Measurements from ENCODE around the gene DGKI. TPM values are rescaled to one million over a fixed set of nuclear protein-coding genes. Genes with fewer than 3 reads are reported as not detected.

DGKI gene
- total and polyA plus RNA-seq, 3 donors from 2014 or later = 3.2 to 6.6 (median 4.3) TPM

DNA sequence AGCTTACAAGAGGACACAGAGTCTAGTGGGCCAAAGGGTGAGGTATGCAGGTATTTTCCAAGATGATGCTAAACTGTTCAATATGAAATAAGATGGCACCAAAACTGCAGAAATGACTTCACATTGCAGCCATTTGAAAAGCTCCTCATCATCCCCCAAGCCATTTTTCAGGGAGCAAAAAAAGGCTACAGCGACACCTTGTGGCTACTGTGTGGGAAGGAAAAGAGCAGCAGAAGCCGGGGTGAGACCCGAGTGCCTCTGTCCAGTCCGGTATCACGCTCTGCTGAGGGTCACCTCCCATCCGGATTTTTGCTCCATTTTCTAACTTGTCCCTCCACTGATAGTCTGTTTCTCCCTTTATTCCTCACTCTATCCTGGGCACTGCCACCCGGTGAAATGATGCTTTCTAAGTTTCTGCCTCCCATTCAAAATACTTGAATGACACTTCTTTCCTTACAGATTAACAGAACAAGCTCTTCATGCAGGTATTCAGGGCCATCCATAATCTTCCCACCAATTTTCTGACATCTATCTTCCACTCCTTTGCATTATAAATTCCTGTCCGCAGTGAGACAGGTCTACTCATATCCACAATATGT lies 220.2 kb downstream of the DGKI start:
- Histone ChIP-seq H3K9me3 (no peaks in the 10 kb centered on the region), H3K36me3 (ENCODE audit: low read depth, missing control alignments) (no peaks in the 10 kb centered on the region), H3K27ac (no peak overlapping the region), H3K4me1 (no peaks in the 10 kb centered on the region), H3K27me3 (no peaks in the 10 kb centered on the region), H3K4me3 (no peak overlapping the region)
- 26 to 34% methylated on average over 8 of the region's 8 CpGs for WGBS, 2 donors
- peak; percentile 50 for DNase-seq
- intact Hi-C loops (cut with DNase I; ENCODE audit: low total_unique reads) = no loop called here
- no peak for TF ChIP-seq POLR2A (IDR thresholded peaks at IDR 0.05)
- TF ChIP-seq, protein P1, sequence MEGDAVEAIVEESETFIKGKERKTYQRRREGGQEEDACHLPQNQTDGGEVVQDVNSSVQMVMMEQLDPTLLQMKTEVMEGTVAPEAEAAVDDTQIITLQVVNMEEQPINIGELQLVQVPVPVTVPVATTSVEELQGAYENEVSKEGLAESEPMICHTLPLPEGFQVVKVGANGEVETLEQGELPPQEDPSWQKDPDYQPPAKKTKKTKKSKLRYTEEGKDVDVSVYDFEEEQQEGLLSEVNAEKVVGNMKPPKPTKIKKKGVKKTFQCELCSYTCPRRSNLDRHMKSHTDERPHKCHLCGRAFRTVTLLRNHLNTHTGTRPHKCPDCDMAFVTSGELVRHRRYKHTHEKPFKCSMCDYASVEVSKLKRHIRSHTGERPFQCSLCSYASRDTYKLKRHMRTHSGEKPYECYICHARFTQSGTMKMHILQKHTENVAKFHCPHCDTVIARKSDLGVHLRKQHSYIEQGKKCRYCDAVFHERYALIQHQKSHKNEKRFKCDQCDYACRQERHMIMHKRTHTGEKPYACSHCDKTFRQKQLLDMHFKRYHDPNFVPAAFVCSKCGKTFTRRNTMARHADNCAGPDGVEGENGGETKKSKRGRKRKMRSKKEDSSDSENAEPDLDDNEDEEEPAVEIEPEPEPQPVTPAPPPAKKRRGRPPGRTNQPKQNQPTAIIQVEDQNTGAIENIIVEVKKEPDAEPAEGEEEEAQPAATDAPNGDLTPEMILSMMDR (IDR thresholded peaks at IDR 0.05) = peak; percentile 28 to 65 (median 28)

DNA sequence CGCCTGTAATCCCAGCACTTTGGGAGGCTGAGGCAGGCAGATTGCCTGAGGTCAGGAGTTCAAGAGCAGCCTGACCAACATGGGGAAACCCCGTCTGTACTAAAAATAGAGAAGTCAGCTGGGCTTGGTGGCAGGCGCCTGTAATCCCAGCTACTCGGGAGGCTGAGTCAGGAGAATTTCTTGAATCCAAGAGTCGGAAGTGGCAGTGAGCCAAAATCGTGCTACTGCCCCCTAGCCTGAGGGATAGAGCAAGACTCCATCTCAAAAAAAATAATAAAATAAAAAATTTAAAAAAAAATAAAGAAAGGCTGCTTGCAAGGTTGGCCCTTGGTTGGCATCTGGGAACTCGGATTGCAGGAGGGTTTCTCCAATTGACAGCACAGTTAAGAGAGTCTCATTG lies 221.6 kb downstream of the DGKI start:
- Histone ChIP-seq H3K36me3 (ENCODE audit: low read depth, missing control alignments) (no peaks in the 10 kb centered on the region), H3K27ac (no peak overlapping the region), H3K9me3 (no peaks in the 10 kb centered on the region), H3K4me1 (no peaks in the 10 kb centered on the region), H3K4me3 (no peak overlapping the region), H3K27me3 (no peaks in the 10 kb centered on the region)
- WGBS, 2 donors = 86 to 91% methylated on average over 7 of the region's 7 CpGs
- intact Hi-C loops (cut with DNase I; ENCODE audit: low total_unique reads) = no loop called here
- TF ChIP-seq, protein P1 (IDR thresholded peaks at IDR 0.05) = no peak
- TF ChIP-seq POLR2A (IDR thresholded peaks at IDR 0.05) = no peak
- DNase-seq = no peak

DNA sequence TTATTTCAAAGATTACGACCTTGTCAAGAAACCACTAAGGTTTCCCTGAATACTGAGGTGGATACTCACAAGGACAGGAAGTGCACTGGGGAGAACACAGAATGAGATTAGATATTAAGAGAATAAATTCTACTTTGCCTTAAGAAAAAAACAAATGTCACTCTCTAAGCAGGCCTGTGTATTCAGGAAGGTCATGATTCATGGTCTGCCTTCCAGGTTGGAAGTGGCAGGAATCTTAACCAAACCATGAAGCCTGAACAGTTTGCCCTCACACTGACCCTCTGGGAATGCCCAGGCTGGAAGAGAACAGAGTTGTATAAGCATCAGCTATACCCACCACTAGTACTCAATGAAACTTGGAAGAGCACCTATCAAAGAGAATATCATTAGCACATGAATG lies 227.6 kb downstream of the DGKI start:
- Histone ChIP-seq H3K4me3 (no peak overlapping the region), H3K27me3 (no peaks in the 10 kb centered on the region), H3K36me3 (ENCODE audit: low read depth, missing control alignments) (no peaks in the 10 kb centered on the region), H3K9me3 (no peaks in the 10 kb centered on the region), H3K4me1 (no peaks in the 10 kb centered on the region), H3K27ac (no peak overlapping the region)
- TF ChIP-seq POLR2A (IDR thresholded peaks at IDR 0.05) = no peak
- TF ChIP-seq, protein P1 (IDR thresholded peaks at IDR 0.05) = no peak
- no peak for DNase-seq
- intact Hi-C loops (cut with DNase I; ENCODE audit: low total_unique reads) = no loop called here
- 72 to 89% methylated on average over 1 of the region's 1 CpG for WGBS, 2 donors

DNA sequence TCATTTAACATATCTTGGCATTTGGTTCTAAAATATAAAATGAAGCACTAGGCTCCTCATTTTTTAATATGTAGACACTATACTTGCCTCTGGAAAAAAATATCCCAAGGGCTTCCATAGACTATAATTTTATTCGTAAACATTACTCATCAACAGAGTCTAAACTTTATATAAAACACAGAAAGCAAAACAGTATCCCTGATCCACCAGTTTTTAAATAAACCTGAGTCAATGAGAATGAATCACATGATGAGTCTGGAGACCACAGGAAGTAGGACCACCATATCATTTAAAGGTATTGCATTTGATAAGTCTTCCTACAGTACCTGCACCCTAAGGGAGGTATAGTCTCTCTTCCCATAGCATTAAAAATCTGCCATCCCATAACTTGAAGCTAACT lies 228.0 kb downstream of the DGKI start:
- 95 to 98% methylated on average over 1 of the region's 1 CpG for WGBS, 2 donors

More for the DNA sequence above, 228.0 kb downstream of the DGKI start:
- Histone ChIP-seq H3K27me3 (no peaks in the 10 kb centered on the region), H3K27ac (no peak overlapping the region), H3K4me1 (no peaks in the 10 kb centered on the region), H3K36me3 (ENCODE audit: low read depth, missing control alignments) (no peaks in the 10 kb centered on the region), H3K4me3 (no peak overlapping the region), H3K9me3 (no peaks in the 10 kb centered on the region)
- no peak for DNase-seq
- intact Hi-C loops (cut with DNase I; ENCODE audit: low total_unique reads) = no loop called here
- no peak for TF ChIP-seq POLR2A (IDR thresholded peaks at IDR 0.05)
- TF ChIP-seq, protein P1 (IDR thresholded peaks at IDR 0.05) = no peak
